NCI-H1105 treated with DMSO at 0.1 percent for 48 hours (cell line): Measurements from ENCODE around the gene WDFY4.

Experiments used
- DNase-seq: peaks from one replicate; lab custom pipeline; 2025; lab: John Stamatoyannopoulos, UW

The WDFY4 gene

DNA sequence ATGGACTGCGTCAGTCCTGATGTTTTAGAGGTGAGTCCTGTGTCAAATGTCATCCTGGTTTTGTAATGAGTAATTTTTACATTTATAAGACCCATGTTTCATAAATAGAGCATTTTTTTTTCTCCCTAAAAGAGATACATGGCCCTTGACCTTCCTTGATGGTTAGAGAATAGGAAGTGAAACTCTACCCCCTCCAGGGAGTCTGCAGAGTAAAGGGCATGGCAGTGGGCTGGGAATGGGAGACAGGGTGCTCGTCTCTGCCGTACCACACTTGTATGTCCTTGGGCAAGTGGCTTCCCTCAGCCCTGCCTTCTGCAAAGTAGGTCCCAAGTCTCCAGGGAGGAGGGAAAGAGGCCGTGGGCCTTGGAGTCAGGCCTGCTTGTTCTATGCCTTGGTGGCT, 63.9 kb downstream of the WDFY4 start:
- no peak for DNase-seq

DNA sequence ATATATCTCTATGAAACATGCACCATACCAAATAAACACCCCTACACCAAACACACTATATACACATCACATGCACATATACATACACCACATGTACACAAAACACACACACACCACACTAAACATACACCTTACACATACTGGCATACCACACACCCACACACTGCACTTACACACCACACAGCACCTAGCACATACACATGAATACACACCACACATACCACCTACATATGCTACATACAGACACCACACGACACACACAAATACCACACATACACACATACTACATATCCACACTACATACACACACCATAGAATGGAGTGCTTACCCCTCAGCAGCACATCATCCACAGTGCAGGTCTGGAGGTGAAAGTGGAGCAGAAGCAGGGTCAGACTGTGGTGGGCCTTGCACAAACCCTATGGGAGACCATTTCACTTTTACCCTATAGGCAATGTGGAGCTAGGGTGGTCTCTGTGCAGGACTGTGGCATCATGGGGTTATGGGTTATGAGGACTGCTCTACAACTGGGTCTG, 64.6 kb downstream of the WDFY4 start:
- DNase-seq = no peak

DNA sequence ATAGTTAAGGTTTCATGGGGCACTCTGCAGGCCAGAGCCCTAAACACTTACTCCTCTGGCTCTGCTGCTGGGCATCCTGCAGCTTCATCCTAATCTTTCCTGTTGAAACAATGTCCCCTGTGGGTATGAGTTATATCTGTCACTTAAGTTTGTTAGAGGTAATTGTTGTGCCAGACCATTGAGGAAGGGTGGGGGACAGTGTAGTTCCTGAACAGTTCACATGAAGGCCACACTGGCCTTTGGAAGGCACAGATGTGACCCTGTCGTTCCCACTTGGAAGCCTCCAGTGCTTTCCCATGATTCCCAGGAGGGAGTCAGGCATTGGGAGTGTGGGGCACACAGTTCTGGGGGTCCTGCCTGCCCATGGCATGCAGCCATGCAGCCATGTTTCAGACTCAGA, 65.3 kb downstream of the WDFY4 start:
- DNase-seq = no peak

DNA sequence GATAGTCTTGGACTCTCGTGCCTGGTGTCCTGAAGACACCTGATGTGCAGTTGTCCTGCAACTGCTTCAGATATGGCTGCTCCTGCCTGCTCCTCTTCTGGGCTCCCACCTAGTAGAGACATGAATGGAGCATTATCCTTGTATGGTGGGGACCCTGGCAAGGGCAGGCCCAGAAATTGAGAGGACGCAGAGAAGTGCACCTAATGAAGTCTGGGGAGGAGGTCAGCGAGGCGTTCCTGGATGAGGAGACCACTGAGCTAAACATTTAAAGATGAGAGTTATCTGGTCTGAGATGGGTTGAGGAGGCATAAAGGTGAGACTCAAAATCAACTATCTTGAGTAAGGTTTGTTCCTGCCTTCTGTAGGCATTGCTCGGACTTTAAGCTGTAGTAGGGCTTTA, 66.3 kb downstream of the WDFY4 start:
- DNase-seq = no peak

DNA sequence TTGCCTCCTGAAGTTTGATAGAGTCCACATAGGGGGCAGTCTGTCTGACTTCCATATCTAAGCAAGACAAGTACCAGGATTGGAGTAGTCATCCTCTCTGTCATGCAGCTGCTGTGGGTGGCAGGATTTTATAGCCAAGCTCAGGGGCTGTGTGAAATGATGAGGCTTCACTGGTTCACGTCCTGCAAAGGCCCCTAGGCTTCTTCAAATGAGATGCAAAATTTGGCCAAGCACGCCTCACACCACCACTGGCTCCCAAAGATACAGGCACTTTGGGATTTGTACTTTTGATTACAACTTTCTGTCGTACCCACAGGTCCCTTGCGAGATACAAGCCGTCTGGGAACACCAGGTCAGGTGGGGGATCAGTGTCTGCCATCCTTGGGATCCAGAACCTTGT, 67.1 kb downstream of the WDFY4 start:
- DNase-seq = no peak

DNA sequence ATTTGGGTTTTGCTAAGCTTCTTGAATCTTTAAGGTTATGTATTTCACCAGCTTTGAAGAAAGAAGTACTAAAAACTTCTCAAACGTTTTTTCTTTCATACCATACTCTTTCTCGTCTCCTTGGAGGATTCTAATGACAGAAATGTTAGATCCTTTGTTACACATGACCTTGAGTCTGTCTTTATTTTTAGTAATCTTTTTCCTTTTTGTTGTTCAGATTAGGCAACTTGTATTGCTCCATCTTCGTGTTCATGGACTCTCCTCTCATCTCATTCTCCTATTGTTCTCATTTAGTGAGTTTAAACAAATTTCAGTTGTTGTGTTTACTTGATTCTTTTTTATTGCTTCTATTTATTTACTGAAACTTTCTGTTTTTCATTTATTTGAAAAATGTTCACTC, 73.7 kb downstream of the WDFY4 start:
- no peak for DNase-seq

DNA sequence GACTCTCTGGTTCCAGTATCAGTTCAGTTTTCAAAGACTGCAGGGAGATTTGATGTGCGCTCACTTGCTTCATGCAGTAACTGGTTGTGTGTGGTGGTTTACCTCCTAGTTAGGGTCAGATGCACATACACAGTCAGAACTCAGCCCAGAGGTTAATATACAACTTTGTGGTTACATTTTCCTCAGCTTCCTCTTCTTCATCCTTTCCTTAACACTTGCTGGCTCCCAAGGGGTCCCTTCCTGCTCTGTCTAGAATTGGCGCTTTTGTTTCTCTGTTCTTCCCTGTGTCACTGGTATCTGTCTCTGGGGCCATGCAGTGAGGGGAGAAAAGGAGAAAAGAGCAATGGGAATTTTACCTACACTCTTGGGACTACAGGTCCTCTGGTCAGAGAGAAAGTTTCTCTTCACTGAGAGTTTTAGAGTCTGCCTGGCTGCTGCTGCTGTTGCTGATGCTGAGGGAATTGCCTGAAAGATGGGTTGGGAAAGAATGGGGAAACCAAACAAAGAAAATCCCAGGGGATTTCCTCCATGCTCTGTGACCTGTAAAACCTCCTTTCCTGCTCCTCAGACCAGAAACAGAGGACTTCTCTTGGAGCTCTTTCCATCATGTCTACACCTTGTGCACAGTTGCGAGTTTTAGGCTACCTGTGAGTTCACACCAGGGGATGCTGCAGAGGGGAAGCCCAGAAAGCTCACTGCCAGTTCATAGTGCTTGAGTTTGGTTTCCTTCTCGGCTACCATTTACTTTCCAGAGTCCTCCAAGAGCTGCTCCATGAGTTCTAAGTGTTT, 74.6 kb downstream of the WDFY4 start:
- no peak for DNase-seq

DNA sequence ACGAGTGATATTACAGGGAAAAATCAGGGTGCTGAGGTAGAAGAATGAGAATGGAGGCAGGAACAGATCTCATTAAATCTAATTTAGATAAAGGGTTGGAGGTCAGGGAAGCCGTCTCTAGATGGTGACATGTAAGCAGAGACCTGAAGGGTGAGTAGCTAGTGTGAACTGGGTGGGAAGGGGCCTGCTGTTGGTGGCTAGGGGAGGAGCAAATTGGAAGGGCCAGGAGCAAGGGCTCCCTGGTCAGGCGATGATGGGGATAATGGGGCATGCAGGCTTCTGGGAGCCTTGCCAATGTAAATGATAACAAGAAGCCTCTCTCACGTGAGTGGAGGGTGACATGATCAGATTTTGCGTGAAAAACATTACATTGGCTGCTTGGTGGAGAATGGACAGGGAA, 76.3 kb downstream of the WDFY4 start:
- no peak for DNase-seq

DNA sequence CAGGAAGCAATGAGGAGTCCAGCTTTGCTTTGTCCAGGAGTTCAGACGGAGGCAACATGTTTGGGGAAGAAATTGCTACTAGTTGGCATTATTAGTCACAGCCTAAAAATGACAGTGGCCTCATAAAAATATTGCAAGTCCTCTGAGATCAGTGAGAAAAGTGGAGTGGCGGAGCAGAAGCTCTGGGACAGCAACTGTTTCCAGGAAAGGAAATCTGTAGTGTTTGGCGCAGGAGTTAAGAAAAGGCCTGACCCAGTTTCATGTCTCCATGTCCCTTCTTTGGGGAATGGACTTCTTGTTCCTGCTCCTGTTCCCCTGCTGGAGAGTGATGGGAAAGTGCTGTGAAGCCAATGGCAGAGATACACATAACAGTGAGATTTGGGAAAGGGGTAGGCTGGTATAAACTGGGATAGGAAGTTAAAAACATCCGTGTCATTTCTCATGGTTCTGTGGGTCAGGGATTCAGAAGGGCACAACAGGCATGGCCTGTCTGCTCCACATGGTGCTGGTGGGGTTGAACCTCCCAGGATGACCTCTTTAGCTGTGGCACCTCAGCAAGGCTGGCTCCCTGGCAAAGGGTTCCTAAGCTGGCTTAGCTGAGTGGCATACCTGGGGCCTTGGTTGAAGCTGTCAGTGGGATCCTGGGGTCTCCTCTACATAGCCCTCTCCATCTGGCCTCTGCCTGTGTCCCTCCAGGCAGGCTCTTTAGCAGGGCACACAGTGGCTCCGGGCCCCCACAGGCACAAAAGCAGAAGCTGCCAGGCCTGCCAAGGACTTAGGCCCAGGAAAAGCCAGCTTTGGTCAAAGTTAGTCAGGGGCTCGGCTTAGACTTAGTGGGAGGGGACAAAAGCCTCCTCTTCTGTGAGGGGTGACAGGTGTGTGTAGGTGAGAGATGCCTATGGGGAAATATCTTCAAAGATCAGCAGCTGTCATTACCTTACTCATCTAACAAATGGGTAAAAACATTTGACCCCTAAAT, 77.7 kb downstream of the WDFY4 start:
- DNase-seq = no peak

DNA sequence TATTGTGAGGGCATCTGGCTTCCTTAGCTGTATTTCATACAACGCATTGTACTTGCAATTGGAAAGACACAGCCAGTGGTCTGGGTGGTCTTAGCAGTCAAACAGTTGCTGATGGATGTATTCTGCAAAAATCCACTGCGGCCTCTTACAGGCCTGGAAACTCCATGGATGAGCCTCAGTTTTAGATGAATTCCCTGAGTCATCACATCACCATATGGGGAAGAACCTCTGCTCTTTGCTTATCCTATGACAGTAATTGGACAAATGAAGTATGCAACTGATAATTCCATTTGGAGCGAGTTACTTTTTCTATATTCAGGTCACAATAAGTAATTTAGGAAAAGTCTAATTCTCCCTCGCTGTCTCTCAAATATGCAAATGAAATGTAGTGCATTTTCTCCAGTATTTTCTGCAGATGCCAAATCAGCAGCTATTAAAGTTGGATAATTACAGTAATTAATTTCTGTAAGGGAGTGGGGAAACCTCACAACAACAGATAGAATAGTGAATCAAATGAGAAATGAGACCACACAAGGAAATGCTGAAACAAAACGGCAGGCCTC, 78.8 kb downstream of the WDFY4 start:
- DNase-seq = no peak

DNA sequence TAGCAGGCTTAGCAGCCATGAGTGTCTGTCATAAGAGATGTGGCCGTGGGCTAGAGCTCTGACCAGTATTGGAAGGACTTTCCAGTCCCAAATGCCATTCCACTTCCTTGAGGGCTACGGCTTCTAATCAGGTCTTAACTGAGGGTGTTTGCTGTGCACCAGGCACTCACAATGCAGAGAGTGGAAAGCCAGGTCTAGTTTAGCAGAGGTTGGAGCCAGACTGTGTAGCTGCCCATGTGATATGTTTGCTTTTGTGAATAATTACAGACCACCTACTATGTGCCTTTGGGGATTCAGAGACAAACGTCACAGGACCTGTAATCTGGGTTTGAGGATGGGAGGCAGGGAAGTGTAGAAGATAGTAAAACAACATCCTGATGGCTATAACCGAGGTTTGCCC, 79.8 kb downstream of the WDFY4 start:
- no peak for DNase-seq

DNA sequence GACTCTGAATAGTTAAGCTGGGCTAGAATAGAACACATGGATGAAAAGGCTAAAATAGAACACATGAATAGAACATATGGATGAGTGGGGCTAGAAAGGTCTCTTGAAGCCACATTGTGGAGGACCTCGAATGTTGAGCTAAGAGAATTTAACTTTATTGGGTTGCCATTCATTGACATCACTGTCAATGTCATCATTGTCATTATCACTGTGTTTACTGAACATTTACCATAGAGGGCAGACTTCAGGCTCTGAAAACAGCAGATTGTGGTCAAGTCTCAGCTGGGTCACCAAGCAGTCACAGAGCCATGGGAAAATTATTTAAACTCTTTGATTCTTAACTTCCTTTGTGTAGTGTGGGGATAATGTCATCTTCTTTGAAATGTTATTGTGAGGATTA, 80.4 kb downstream of the WDFY4 start:
- DNase-seq = no peak

DNA sequence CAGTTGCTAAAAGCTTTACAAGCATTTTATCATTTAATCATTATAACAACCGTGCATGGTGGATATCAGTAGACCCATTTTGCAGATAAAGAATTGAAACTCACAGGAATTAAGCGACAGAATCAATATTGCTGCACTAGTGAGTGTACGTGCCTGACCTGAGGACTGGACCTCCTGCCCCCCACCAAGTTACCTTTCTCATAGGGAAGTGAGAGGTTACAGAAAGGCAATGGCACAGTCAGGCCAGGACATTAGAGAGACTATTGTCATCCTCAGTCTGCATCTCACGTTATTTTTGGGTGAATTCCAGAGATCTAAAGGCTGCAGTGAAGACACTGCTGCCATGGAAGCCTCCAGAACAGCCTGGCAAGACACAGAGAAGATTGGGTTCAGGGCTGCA, 80.9 kb downstream of the WDFY4 start:
- no peak for DNase-seq

DNA sequence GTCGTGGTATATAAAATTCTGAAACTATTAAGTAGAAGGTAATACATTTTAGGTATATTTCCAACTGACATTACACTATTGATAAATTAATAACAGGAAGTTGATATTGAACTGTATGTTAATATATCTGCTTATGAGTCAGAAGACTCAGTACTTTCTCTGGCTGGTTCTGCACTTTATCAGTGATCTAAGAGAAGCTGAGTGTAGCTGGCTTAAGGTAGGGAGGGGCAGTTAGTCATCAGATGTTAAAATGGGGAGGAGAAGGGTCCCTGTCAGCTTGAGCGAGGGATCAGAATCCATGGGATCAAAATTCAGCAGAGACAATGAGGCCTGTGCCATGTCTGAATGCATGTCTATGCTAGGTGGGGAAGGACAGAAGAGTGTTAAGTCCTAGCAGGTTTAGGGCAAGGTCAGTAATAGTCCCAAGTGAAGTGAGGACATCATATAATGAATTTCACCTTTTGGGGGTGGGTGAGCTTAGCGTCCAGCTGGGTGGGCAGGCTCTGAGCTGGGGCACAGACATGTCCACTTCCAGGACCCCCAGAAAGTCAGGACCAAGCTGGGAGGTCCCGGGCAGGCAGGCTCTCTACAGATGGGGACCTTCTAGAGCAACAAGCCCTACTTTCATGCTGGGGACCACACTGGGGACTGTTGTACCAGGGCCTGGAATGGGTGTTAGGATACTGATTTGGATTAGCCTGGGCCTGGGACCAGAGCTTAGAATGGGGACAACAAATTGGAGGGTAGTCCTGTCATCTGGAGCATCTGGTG, 82.9 kb downstream of the WDFY4 start:
- no peak for DNase-seq

DNA sequence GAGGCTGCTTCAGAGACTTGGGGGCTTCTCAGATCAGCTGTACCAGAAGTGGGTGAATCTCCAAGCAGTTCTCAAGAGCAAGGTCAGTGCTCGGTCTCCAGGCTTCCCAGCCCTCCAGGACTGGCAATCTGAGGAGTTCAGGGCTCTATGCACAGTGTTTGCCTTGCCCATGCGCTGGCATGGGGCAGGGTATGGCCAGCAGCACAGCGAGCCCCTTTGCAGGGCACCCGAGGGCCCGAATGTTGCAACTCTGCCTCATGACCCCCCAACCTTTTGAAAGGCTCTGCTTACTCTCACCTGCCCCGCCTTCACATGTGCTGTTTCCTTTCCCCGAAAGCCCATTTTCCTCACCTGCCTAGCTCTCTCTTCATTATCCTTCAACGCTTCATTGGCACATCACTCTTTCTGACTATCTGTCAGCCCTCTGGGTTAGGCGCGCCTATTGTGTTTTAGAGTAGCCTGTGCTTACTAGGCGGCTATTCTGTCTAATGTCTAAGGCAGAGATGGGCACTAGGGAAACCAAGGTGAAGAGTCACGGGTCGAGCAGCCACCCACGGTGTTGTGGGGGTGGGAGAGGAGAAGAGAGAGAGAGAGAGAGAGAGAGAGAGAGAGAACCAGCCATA, 83.6 kb downstream of the WDFY4 start:
- no peak for DNase-seq

DNA sequence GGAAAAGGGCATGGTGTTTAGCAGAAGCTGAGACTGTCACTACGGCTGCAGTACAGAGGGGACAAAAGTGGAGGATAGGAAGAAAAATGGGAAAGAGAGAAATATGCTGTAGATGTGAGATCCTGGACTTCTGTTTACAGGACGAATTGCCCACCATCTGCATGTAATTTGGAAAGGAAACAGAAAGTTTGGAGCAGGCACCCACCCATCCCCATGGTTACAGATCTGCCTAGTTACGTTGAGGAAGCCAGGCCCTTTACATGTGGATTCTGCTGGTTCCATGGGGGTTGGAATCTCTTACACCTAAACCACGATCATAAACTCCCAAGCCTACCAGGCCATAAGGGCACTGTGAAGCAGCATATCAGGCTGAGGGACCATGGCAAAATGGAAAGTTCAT, 84.3 kb downstream of the WDFY4 start:
- DNase-seq = no peak

DNA sequence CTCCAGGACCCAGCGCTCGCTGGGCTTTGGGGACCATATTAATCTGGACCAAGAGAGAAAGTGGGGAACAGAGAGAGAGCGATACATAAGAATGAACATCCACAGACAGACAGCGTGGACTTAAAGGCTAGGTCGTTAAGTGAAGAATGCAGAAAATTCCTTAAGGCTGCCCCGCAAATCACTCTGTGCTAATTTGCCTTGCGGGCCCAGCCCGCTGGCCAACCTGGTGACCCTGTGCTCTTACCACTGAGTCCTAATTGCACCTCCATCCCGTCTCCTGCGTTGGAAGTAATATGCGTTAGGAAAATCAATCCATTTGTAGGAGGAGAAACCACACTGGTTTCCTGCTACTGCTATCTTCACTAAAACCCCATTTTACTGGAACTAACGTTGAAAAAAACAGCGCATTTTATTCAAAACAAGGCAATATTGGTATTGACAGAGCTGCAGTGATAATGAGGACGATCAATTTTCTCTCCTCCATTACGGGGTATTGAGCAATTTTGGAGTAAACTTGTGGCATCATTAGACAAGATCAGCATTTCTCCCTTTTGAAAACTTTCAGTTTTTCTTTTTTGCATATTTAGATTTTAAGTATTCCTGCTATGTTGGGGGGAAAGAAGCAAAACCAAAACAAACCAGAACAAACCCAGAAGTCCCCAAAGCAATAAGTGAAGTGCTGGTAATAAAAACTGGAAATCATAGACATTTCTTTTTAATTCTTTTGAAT, 85.2 kb downstream of the WDFY4 start:
- no peak for DNase-seq

DNA sequence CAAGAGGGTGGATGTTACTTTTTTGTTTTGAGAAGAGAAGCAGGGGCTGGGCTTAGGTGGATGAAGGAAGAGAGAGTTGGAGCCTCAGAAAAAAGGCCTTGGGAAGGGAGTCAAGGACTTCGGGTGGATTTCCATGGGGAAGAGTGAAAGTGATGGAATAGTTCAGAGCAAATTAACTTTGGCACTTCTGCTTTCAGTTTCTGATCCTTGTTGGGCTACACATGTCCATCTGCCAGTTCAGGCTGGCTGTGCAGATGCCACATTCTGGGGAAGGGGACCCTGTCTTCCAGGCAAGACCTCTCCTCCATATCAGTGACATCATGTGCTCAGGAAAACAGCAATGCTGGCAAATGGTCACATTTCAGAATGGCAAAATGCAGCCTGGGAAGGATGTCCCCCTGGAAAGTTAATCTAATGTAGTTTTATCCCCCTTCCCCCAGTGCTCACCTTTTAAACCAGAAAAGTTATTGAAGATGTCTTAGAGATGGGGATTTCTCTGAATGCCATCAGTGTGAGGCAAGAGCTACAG, 86.0 kb downstream of the WDFY4 start:
- DNase-seq = no peak

DNA sequence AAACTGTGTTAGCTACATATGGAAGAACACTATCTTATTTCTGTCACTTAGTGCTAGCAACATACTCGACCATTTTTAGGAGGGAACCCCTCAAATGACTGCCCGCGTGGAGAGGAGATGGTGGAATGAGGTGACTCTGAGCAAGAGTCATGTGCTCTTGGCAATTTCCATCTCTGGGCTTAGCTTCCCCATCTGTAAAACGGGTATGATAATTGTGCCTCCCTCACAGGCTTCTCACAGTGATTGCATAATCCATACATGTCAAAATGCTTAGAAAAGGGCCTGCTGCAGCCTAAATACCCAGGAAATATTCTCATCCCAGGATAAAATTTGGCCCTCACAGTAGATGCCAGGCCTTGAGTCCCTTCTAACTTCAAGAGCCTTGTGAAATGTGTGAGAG, 86.6 kb downstream of the WDFY4 start:
- DNase-seq = no peak

DNA sequence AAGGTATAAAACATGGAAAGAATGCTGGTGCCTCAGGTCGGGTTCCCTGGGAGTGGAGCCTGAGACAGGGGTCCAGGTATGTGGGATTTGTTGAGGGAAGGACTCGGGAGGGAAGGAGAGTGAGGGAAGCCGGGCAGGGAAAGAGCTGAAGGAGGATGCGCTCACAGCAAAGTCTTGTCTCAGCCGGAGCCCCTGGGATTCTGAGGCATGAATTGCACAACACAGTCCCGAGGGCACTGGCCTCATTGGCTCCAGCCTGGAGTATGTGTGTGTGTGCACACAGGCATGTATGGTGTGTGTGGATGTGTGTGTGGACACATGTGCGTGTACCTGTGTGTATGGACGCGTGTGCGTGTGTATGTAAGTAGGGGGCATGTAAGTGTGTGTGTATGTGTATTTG, 87.4 kb downstream of the WDFY4 start:
- no peak for DNase-seq
